ENCODE results near the gene GPATCH8.

DNA sequence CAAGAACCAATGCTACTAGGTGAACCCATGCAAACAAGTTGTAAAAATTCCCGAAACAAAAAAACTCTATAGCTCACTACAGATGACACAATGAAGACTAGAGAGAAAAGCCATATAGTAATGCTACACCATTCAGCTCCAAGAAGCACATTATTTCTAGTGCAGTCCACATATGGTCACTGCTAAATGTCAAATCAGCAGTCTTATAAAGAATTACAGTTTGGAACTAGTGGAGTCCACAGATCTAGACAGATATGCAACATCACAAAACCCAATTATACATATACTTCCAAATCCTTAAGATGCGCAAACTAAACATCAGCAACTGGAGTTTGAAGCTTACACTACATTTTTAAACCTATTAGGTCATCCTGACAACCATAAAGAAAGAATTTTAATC is 33.5 kb downstream of the GPATCH8 start:
- TF ChIP-seq, protein P1, sequence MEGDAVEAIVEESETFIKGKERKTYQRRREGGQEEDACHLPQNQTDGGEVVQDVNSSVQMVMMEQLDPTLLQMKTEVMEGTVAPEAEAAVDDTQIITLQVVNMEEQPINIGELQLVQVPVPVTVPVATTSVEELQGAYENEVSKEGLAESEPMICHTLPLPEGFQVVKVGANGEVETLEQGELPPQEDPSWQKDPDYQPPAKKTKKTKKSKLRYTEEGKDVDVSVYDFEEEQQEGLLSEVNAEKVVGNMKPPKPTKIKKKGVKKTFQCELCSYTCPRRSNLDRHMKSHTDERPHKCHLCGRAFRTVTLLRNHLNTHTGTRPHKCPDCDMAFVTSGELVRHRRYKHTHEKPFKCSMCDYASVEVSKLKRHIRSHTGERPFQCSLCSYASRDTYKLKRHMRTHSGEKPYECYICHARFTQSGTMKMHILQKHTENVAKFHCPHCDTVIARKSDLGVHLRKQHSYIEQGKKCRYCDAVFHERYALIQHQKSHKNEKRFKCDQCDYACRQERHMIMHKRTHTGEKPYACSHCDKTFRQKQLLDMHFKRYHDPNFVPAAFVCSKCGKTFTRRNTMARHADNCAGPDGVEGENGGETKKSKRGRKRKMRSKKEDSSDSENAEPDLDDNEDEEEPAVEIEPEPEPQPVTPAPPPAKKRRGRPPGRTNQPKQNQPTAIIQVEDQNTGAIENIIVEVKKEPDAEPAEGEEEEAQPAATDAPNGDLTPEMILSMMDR (IDR thresholded peaks at IDR 0.05), result no peak
- TF ChIP-seq POLR2A (IDR thresholded peaks at IDR 0.05), result no peak

Measured in Peyer's patch (tissue), 4 donors.